SH-SY5Y (cell line): Measurements from ENCODE around the gene EDEM1.

Source experiments
- GATA2 ChIP-seq: IDR thresholded peaks from 2 replicates; pipeline ENCODE4 v1.6.1; 2011; ENCODE audit warnings: mild to moderate bottlenecking, low read depth, low read length
- GATA3 ChIP-seq: IDR thresholded peaks from 2 replicates; pipeline ENCODE4 v1.6.1; 2011; ENCODE audit warnings: low read depth, mild to moderate bottlenecking, low read length, moderate library complexity

- TF ChIP-seq GATA2: no peak
- TF ChIP-seq GATA3: no peak
Observed at GRCh38 chr3:5186089-5186857, 1.2 kb upstream of the EDEM1 start.
